Measurements from ENCODE around the gene NET1.

Gene NET1

GRCh38 chr10:5442990-5443370 is 30.6 kb downstream of the NET1 start:
- H3K27ac ChIP-seq (ENCODE audit: low read length): no peak overlapping the region
- H3K9ac ChIP-seq (ENCODE audit: low read length in 2 of 2): no peak overlapping the region
- no peaks in the 10 kb centered on the region for H3K9me3 ChIP-seq (ENCODE audit: control insufficient read depth in 2 of 2, low read length in 2 of 2)
- no peaks in the 10 kb centered on the region for H3K36me3 ChIP-seq (ENCODE audit: control insufficient read depth in 2 of 2, insufficient read depth in 2 of 2, low read length in 2 of 2)
- H3K4me3 ChIP-seq (ENCODE audit: low read length in 2 of 2): no peak overlapping the region
- H3K27me3 ChIP-seq (ENCODE audit: control insufficient read depth in 1 of 2, insufficient read depth in 2 of 2, low read length in 2 of 2): no peaks in the 10 kb centered on the region
- peaks cover 3% of the 10 kb centered on the region for H3K4me1 ChIP-seq (ENCODE audit: control insufficient read depth, insufficient read depth, low read length)

DNA sequence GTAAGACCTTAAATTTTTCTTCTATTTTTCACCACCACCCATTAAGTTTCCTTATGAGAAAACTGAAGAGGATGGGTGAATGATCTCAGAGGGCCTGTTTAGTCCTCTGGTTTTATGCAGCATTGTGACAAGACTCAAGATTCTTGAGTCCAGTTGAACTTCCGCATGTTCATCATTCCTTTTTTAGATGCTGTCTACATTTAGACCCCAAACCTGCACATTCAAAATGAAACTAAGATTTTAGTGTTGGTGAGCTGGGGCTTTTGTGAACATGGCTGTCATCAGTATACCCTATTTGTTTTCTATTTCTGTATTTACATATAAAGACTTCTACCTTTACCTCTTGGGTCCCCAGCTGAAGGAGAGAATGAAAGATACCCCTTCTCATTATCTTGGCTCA is 31.1 kb downstream of the NET1 start:
- Histone ChIP-seq H3K4me3 (ENCODE audit: low read length in 2 of 2) (no peak overlapping the region), H3K4me1 (ENCODE audit: control insufficient read depth, insufficient read depth, low read length) (peaks cover 3% of the 10 kb centered on the region), H3K27ac (ENCODE audit: low read length) (no peak overlapping the region), H3K27me3 (ENCODE audit: control insufficient read depth in 1 of 2, insufficient read depth in 2 of 2, low read length in 2 of 2) (no peaks in the 10 kb centered on the region), H3K9ac (ENCODE audit: low read length in 2 of 2) (no peak overlapping the region), H3K36me3 (ENCODE audit: control insufficient read depth in 2 of 2, insufficient read depth in 2 of 2, low read length in 2 of 2) (no peaks in the 10 kb centered on the region), H3K9me3 (ENCODE audit: control insufficient read depth in 2 of 2, low read length in 2 of 2) (no peaks in the 10 kb centered on the region)

DNA sequence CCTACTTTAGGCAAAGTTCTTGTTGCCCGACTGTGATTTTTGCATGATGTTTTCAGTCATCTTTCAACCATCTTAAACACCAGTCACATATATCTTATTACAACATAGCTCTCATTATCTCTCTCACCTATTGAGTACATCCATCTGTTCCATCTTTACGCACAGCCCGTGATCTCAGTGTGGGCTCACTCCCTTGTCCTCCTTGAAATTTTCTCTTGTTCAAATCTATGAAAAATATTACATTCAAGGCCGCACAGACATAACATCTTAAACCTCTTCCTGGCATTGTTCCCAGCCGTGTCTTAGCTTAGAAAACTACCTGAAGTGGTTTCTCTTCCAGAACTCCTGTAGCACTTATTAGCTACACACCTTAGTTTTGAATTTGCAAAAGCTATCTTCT is 32.6 kb downstream of the NET1 start:
- Histone ChIP-seq H3K9ac (ENCODE audit: low read length in 2 of 2) (no peak overlapping the region), H3K27ac (ENCODE audit: low read length) (no peak overlapping the region), H3K9me3 (ENCODE audit: control insufficient read depth in 2 of 2, low read length in 2 of 2) (no peaks in the 10 kb centered on the region), H3K4me3 (ENCODE audit: low read length in 2 of 2) (no peak overlapping the region), H3K4me1 (ENCODE audit: control insufficient read depth, insufficient read depth, low read length) (peaks cover 3% of the 10 kb centered on the region), H3K36me3 (ENCODE audit: control insufficient read depth in 2 of 2, insufficient read depth in 2 of 2, low read length in 2 of 2) (no peaks in the 10 kb centered on the region), H3K27me3 (ENCODE audit: control insufficient read depth in 1 of 2, insufficient read depth in 2 of 2, low read length in 2 of 2) (no peaks in the 10 kb centered on the region)

DNA sequence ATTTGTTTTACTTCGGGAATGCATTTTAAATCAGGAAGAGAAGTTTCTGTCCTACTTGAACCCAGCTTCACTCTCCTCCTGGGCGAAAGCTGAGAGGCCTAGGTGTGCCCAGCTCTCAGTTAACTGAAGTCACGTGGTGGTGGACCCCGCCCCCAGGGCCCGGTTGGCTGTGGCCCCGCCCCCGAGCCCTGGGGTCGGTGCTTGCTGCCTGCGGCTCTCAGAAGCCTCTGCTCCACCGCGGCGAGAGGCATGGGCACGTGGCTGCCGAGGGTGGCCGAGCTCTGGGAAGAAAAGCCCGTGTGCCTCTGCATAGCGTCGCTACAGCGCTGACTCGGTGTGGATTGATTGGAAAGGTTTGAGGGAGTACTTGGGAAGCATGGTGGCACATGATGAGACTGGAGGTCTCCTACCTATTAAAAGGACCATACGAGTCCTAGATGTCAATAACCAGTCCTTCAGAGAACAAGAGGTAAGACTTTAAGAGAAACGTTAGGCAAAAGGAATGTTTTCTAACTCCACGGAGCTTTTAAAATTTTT is 34.1 kb downstream of the NET1 start:
- Histone ChIP-seq H3K4me1 (ENCODE audit: control insufficient read depth, insufficient read depth, low read length) (peaks cover 3% of the 10 kb centered on the region), H3K27me3 (ENCODE audit: control insufficient read depth in 1 of 2, insufficient read depth in 2 of 2, low read length in 2 of 2) (no peaks in the 10 kb centered on the region), H3K4me3 (ENCODE audit: low read length in 2 of 2) (peak overlapping the region; percentile 77 to 98), H3K9ac (ENCODE audit: low read length in 2 of 2) (peak overlapping the region; percentile 71 to 80), H3K36me3 (ENCODE audit: control insufficient read depth in 2 of 2, insufficient read depth in 2 of 2, low read length in 2 of 2) (no peaks in the 10 kb centered on the region), H3K9me3 (ENCODE audit: control insufficient read depth in 2 of 2, low read length in 2 of 2) (no peaks in the 10 kb centered on the region), H3K27ac (ENCODE audit: low read length) (peak overlapping the region; percentile 19)

GRCh38 chr10:5447056-5447455 is 34.7 kb downstream of the NET1 start:
- Histone ChIP-seq H3K36me3 (ENCODE audit: control insufficient read depth in 2 of 2, insufficient read depth in 2 of 2, low read length in 2 of 2) (no peaks in the 10 kb centered on the region), H3K27ac (ENCODE audit: low read length) (no peak overlapping the region), H3K9me3 (ENCODE audit: control insufficient read depth in 2 of 2, low read length in 2 of 2) (no peaks in the 10 kb centered on the region), H3K9ac (ENCODE audit: low read length in 2 of 2) (peak overlapping the region; percentile 71 to 80), H3K27me3 (ENCODE audit: control insufficient read depth in 1 of 2, insufficient read depth in 2 of 2, low read length in 2 of 2) (no peaks in the 10 kb centered on the region), H3K4me1 (ENCODE audit: control insufficient read depth, insufficient read depth, low read length) (peaks cover 3% of the 10 kb centered on the region), H3K4me3 (ENCODE audit: low read length in 2 of 2) (peak overlapping the region; percentile 77 to 98)

DNA sequence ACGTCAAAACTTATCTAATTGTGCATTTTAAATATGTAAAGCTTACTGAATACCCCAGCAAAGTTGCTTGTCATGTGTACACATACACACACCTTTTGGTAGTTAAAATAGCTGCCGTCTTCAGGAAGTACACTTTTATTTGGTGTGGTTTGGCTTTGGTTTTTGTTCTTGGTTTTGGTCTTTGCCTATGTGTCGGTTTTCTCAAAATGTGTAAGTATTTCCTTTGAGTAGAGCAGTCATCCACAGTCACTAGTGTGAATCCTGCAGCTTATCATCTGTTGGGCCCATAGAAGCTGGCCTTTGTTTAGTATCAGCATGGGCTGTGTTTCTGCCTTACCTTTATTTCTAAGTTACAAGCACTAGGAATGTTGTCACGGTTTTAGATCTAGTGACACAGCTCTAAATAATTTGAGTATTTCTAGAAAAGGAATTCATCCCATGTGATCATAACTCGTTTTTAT is 35.3 kb downstream of the NET1 start:
- Histone ChIP-seq H3K36me3 (ENCODE audit: control insufficient read depth in 2 of 2, insufficient read depth in 2 of 2, low read length in 2 of 2) (peaks cover 3 to 4% of the 10 kb centered on the region in 2 donors), H3K9me3 (ENCODE audit: control insufficient read depth in 2 of 2, low read length in 2 of 2) (no peaks in the 10 kb centered on the region), H3K27ac (ENCODE audit: low read length) (no peak overlapping the region), H3K27me3 (ENCODE audit: control insufficient read depth in 1 of 2, insufficient read depth in 2 of 2, low read length in 2 of 2) (no peaks in the 10 kb centered on the region), H3K4me3 (ENCODE audit: low read length in 2 of 2) (peak overlapping the region; percentile 77 to 98), H3K9ac (ENCODE audit: low read length in 2 of 2) (peak overlapping the region; percentile 43 to 80), H3K4me1 (ENCODE audit: control insufficient read depth, insufficient read depth, low read length) (peaks cover 3% of the 10 kb centered on the region)

DNA sequence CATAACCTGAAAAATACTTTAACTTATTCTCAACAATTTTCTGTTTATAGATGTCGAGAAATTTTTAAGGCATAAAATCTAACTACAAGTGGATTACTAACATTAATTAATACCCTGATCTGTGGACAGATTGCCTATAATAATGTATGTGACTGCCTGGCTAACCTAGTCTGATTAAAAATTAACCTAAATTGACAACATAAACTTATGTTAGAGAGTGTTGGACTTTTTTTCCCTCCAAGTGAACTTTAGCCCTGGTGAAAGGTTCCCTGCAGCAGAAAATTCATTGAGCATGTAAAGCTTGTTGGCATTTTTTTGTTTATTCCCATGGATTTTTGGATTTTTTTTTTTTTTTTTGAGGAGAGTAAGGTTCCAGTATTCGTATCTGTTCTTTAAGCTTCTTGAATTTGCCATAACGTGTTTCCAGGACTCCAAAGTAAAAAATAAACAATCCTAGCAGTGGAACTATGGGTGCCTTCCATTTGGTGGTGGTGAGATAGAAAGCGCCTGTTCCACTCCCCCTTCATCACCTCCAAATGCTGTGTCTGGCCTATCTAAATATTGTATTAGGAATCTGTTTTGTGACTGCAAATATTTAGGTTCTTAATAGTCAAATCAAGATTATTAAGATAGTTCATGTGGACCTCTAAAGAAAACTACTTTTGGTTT is 36.1 kb downstream of the NET1 start:
- Histone ChIP-seq H3K4me1 (ENCODE audit: control insufficient read depth, insufficient read depth, low read length) (peaks cover 3% of the 10 kb centered on the region), H3K27me3 (ENCODE audit: control insufficient read depth in 1 of 2, insufficient read depth in 2 of 2, low read length in 2 of 2) (no peaks in the 10 kb centered on the region), H3K9ac (ENCODE audit: low read length in 2 of 2) (peak overlapping the region; percentile 22 to 80), H3K27ac (ENCODE audit: low read length) (no peak overlapping the region), H3K36me3 (ENCODE audit: control insufficient read depth in 2 of 2, insufficient read depth in 2 of 2, low read length in 2 of 2) (peaks cover 9 to 12% of the 10 kb centered on the region in 2 donors), H3K9me3 (ENCODE audit: control insufficient read depth in 2 of 2, low read length in 2 of 2) (no peaks in the 10 kb centered on the region), H3K4me3 (ENCODE audit: low read length in 2 of 2) (peak overlapping the region; percentile 77 to 98)

DNA sequence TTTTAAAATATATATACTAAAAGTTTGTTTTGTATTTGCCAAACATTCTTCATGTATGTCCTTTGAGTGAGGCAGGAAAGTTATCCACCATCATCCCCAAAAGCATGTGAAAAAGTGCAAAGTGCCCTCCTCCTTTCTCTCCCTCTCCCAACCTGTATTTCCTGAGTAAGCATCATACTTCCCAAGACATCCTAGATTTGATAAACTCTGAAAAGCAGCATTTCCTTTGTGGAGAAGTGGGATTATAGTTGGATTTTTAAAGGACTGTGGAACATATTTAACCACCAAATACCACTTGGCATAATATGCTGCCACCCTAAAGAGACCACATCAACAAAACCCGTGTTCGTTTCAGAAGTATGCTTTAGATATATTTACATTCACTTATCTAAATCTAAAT is 36.9 kb downstream of the NET1 start:
- Histone ChIP-seq H3K36me3 (ENCODE audit: control insufficient read depth in 2 of 2, insufficient read depth in 2 of 2, low read length in 2 of 2) (peaks cover 15 to 19% of the 10 kb centered on the region in 2 donors), H3K9ac (ENCODE audit: low read length in 2 of 2) (peak overlapping the region in 1 of 2 donors; percentile 80), H3K27me3 (ENCODE audit: control insufficient read depth in 1 of 2, insufficient read depth in 2 of 2, low read length in 2 of 2) (no peaks in the 10 kb centered on the region), H3K4me3 (ENCODE audit: low read length in 2 of 2) (peak overlapping the region; percentile 68 to 77), H3K27ac (ENCODE audit: low read length) (no peak overlapping the region), H3K9me3 (ENCODE audit: control insufficient read depth in 2 of 2, low read length in 2 of 2) (no peaks in the 10 kb centered on the region), H3K4me1 (ENCODE audit: control insufficient read depth, insufficient read depth, low read length) (peaks cover 3% of the 10 kb centered on the region)

- Histone ChIP-seq H3K27ac (ENCODE audit: low read length) (no peak overlapping the region), H3K9ac (ENCODE audit: low read length in 2 of 2) (peak overlapping the region in 1 of 2 donors; percentile 22), H3K4me3 (ENCODE audit: low read length in 2 of 2) (peak overlapping the region; percentile 50 to 77)
Observed at GRCh38 chr10:5449823-5450222, 37.5 kb downstream of the NET1 start.

GRCh38 chr10:5450605-5451384 is 38.4 kb downstream of the NET1 start:
- Histone ChIP-seq H3K4me3 (ENCODE audit: low read length in 2 of 2) (peak overlapping the region in 1 of 2 donors; percentile 17), H3K9ac (ENCODE audit: low read length in 2 of 2) (no peak overlapping the region)

More at GRCh38 chr10:5449823-5450222, 37.5 kb downstream of the NET1 start:
- H3K9me3 ChIP-seq (ENCODE audit: control insufficient read depth in 2 of 2, low read length in 2 of 2): no peaks in the 10 kb centered on the region
- no peaks in the 10 kb centered on the region for H3K27me3 ChIP-seq (ENCODE audit: control insufficient read depth in 1 of 2, insufficient read depth in 2 of 2, low read length in 2 of 2)
- H3K36me3 ChIP-seq (ENCODE audit: control insufficient read depth in 2 of 2, insufficient read depth in 2 of 2, low read length in 2 of 2): peaks cover 21 to 25% of the 10 kb centered on the region in 2 donors
- H3K4me1 ChIP-seq (ENCODE audit: control insufficient read depth, insufficient read depth, low read length): peaks cover 3% of the 10 kb centered on the region

More at GRCh38 chr10:5450605-5451384, 38.4 kb downstream of the NET1 start:
- Histone ChIP-seq H3K27me3 (ENCODE audit: control insufficient read depth in 1 of 2, insufficient read depth in 2 of 2, low read length in 2 of 2) (no peaks in the 10 kb centered on the region), H3K27ac (ENCODE audit: low read length) (no peak overlapping the region), H3K36me3 (ENCODE audit: control insufficient read depth in 2 of 2, insufficient read depth in 2 of 2, low read length in 2 of 2) (peaks cover 24 to 34% of the 10 kb centered on the region in 2 donors), H3K4me1 (ENCODE audit: control insufficient read depth, insufficient read depth, low read length) (peaks cover 3% of the 10 kb centered on the region), H3K9me3 (ENCODE audit: control insufficient read depth in 2 of 2, low read length in 2 of 2) (no peaks in the 10 kb centered on the region)

Measured in stomach smooth muscle (tissue), 2 donors.